HL-60 (cell line): ENCODE data around the gene BCL2A1.
"Not testable (repeated sequence)": the region's sequence is repeated elsewhere in the genome, so short reads cannot be mapped to it uniquely, and the experiment has no call there.

ENCODE experiments used
- DNase-seq, 2 experiments: peaks; one replicate each; pipeline ENCODE4 v3.0.0-alpha.2; 2010 to 2020; ENCODE audit warnings: low read depth in 1 of 2, low spot score in 1 of 2
- H3K27ac ChIP-seq: fragments of 250-450 bp; sonication (Bioruptor Pico); replicated peaks from 2 replicates; pipeline ENCODE4 v1.5.1; 2020; ENCODE audit warnings: mild to moderate bottlenecking, moderate library complexity
- H3K27me3 ChIP-seq: fragments of 250-450 bp; sonication (Bioruptor Pico); 2 replicates; pipeline ENCODE4 v1.5.1; 2021; ENCODE audit warnings: mild to moderate bottlenecking, moderate library complexity; ENCODE audit not compliant: insufficient read depth, poor library complexity, severe bottlenecking
- H3K4me3 ChIP-seq: replicated peaks from 2 replicates; pipeline ENCODE4 v1.5.1; 2011; ENCODE audit warnings: mild to moderate bottlenecking, control low read depth, low read length; ENCODE audit not compliant: insufficient read depth
- GABPA ChIP-seq: IDR thresholded peaks from 2 replicates; pipeline ENCODE4 v1.6.1; 2012; ENCODE audit warnings: low read depth
- POLR2AphosphoS5 ChIP-seq: IDR thresholded peaks from 2 replicates; pipeline ENCODE4 v1.6.1; 2012; ENCODE audit warnings: low read depth
- SPI1 ChIP-seq: IDR thresholded peaks from 2 replicates; pipeline ENCODE4 v1.6.1; 2012; ENCODE audit warnings: low read depth, mild to moderate bottlenecking, borderline replicate concordance
- TF ChIP-seq, protein P1 (sequence below): IDR thresholded peaks from 2 replicates; pipeline ENCODE4 v1.6.1; 2012; ENCODE audit warnings: low read depth; ENCODE audit not compliant: insufficient replicate concordance
- TF ChIP-seq, protein P2 (sequence below): IDR thresholded peaks from one replicate; pipeline ENCODE4 v1.5.1; 2011; ENCODE audit warnings: low read length, control low read depth, inconsistent platforms; ENCODE audit not compliant: insufficient read depth

Gene BCL2A1

DNA sequence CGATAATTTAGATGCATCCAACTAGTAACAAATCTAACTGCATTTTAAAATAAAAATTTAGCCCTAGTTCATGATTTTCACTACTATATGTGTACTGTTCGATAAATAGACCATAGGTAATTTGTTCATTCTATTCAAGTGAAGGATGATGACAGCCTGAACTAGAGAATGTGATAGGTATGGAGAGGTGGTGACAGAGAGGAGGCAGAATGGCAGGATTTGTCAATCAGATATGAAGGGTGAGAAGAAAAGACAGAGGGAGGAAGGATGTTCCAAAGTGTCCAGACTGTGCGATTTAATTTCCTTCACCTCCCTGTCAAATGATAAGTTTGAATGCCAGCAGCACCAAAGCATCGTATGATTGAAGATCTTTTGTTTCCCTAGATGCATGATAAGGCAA lies 31.6 kb downstream of the BCL2A1 start:
- DNase-seq = no peak
- Histone ChIP-seq H3K27ac (no peak overlapping the region), H3K27me3 (no peaks in the 10 kb centered on the region), H3K4me3 (no peak overlapping the region)
- TF ChIP-seq SPI1 (no peak), POLR2AphosphoS5 (no peak), GABPA (no peak)
- TF ChIP-seq, protein P1, sequence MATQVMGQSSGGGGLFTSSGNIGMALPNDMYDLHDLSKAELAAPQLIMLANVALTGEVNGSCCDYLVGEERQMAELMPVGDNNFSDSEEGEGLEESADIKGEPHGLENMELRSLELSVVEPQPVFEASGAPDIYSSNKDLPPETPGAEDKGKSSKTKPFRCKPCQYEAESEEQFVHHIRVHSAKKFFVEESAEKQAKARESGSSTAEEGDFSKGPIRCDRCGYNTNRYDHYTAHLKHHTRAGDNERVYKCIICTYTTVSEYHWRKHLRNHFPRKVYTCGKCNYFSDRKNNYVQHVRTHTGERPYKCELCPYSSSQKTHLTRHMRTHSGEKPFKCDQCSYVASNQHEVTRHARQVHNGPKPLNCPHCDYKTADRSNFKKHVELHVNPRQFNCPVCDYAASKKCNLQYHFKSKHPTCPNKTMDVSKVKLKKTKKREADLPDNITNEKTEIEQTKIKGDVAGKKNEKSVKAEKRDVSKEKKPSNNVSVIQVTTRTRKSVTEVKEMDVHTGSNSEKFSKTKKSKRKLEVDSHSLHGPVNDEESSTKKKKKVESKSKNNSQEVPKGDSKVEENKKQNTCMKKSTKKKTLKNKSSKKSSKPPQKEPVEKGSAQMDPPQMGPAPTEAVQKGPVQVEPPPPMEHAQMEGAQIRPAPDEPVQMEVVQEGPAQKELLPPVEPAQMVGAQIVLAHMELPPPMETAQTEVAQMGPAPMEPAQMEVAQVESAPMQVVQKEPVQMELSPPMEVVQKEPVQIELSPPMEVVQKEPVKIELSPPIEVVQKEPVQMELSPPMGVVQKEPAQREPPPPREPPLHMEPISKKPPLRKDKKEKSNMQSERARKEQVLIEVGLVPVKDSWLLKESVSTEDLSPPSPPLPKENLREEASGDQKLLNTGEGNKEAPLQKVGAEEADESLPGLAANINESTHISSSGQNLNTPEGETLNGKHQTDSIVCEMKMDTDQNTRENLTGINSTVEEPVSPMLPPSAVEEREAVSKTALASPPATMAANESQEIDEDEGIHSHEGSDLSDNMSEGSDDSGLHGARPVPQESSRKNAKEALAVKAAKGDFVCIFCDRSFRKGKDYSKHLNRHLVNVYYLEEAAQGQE = no peak
- TF ChIP-seq, protein P2, sequence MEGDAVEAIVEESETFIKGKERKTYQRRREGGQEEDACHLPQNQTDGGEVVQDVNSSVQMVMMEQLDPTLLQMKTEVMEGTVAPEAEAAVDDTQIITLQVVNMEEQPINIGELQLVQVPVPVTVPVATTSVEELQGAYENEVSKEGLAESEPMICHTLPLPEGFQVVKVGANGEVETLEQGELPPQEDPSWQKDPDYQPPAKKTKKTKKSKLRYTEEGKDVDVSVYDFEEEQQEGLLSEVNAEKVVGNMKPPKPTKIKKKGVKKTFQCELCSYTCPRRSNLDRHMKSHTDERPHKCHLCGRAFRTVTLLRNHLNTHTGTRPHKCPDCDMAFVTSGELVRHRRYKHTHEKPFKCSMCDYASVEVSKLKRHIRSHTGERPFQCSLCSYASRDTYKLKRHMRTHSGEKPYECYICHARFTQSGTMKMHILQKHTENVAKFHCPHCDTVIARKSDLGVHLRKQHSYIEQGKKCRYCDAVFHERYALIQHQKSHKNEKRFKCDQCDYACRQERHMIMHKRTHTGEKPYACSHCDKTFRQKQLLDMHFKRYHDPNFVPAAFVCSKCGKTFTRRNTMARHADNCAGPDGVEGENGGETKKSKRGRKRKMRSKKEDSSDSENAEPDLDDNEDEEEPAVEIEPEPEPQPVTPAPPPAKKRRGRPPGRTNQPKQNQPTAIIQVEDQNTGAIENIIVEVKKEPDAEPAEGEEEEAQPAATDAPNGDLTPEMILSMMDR = no peak

DNA sequence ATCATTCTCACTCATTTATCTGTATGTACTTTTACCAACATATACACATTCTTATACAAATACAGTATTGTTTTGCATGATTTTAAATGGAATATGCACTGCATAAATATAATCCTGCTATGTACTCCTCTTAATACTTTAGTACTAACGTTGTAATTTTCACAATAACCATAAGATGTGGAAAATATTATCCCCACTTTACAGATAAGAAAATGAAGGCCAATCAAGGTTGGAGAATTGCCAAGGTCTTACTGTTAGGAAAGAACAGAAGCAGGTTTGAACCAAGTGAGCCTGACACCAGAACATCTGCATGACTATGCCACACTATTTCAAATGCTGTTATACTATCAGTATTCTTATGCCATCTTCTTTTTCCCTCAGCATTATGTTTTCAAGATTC lies 32.9 kb downstream of the BCL2A1 start:
- DNase-seq = no peak
- no peak for TF ChIP-seq POLR2AphosphoS5
- TF ChIP-seq, protein P1 = no peak
- no peak for TF ChIP-seq SPI1
- TF ChIP-seq GABPA = no peak
- TF ChIP-seq, protein P2 = no peak
- no peaks in the 10 kb centered on the region for H3K27me3 ChIP-seq
- no peak overlapping the region for H3K27ac ChIP-seq
- no peak overlapping the region for H3K4me3 ChIP-seq

DNA sequence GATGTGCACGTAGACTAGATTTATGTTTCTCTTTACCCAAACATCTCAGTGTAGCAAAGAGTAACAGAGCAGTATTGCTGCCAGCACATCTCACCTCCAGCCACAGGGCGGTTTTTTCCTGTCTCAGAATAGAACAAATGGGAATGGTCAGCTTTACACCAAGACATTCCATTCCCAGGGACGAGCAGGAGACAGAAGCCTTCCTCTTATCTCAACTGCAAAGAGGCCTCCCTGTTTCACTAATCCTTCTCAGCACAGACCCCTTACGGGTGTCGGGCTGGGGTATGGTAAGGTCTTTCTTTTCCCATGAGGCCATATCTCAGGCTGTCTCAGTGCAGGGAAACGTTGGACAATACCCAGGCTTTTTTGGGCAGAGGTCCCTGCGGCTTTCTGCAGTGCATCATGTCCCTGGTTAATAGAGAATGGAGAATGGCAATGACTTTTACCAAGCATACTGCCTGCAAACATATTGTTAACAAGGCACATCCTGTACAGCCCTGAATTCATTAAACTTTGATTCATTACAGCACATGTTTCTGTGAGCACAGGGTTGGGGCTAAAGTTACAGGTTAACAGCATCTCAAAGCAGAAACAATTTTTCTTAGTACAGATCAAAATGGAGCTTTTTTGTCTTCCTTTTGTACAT lies 35.3 kb downstream of the BCL2A1 start:
- not testable (repeated sequence) for H3K27ac ChIP-seq, DNase-seq, H3K27me3 ChIP-seq, H3K4me3 ChIP-seq

DNA sequence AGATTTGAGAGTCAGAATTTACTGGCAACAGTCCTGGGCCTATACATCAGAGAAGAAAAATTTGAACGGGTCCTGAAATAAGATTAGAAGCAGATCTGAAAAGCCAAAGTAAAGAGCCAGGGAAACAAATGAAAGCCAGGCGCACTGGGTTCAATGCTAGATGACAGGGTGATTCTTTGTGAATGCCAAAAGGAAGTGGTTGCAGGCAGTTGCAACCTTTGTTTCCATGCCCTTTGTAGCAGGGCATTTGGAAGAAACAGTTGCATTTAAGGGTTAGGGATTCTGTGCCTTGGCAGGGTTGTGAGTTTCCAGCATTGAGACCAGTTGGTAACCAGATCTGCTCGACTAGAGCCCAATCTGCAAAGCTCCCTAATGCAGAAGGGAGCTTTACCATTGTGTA lies 37.8 kb downstream of the BCL2A1 start:
- no peak for TF ChIP-seq SPI1
- TF ChIP-seq, protein P1 = no peak
- peak overlapping the region; percentile 15; the same call in 1 of the 2 replicates for H3K27ac ChIP-seq
- DNase-seq = no peak
- H3K27me3 ChIP-seq = no peaks in the 10 kb centered on the region
- no peak overlapping the region for H3K4me3 ChIP-seq
